Suppressor macrophage (primary cell): ENCODE data around the gene SSBP3.

Experiments used
- DNase-seq, 4 experiments: peaks; one replicate each; pipeline ENCODE4 v3.0.0-alpha.2; 2020 to 2022

The SSBP3 gene

GRCh38 chr1:54371038-54371941 is 34.9 kb downstream of the SSBP3 start:
- DNase-seq = no peak

- no peak for DNase-seq
These were observed 35.8 kb downstream of the SSBP3 start for GRCh38 chr1:54370287-54370989.

GRCh38 chr1:54367613-54368012 is 38.6 kb downstream of the SSBP3 start:
- DNase-seq = no peak

- DNase-seq = no peak
These were observed 40.3 kb downstream of the SSBP3 start for GRCh38 chr1:54365847-54366246.

GRCh38 chr1:54365398-54365797 is 40.8 kb downstream of the SSBP3 start:
- no peak for DNase-seq

GRCh38 chr1:54364995-54365394 is 41.2 kb downstream of the SSBP3 start:
- no peak for DNase-seq

GRCh38 chr1:54364582-54364981 is 41.6 kb downstream of the SSBP3 start:
- no peak for DNase-seq

- no peak for DNase-seq
These were observed 42.3 kb downstream of the SSBP3 start for GRCh38 chr1:54363925-54364324.

- DNase-seq = no peak
These were observed 43.3 kb downstream of the SSBP3 start for GRCh38 chr1:54362881-54363340.

GRCh38 chr1:54361342-54361741 is 44.9 kb downstream of the SSBP3 start:
- no peak for DNase-seq

GRCh38 chr1:54360165-54361005 is 45.8 kb downstream of the SSBP3 start:
- DNase-seq = no peak

- no peak for DNase-seq
These were observed 46.6 kb downstream of the SSBP3 start for GRCh38 chr1:54359393-54360162.

GRCh38 chr1:54358503-54359168 is 47.6 kb downstream of the SSBP3 start:
- DNase-seq = no peak

- no peak for DNase-seq
These were observed 48.2 kb downstream of the SSBP3 start for GRCh38 chr1:54357967-54358366.

GRCh38 chr1:54356680-54357147 is 49.5 kb downstream of the SSBP3 start:
- DNase-seq = peak in 3 of 4 experiments; percentile 38 to 45 (median 42)

- DNase-seq = peak; percentile 24 to 54 (median 50)
These were observed 50.1 kb downstream of the SSBP3 start for GRCh38 chr1:54355931-54356679.

- no peak for DNase-seq
These were observed 51.3 kb downstream of the SSBP3 start for GRCh38 chr1:54354899-54355298.

- no peak for DNase-seq
These were observed 52.2 kb downstream of the SSBP3 start for GRCh38 chr1:54353959-54354358.

GRCh38 chr1:54352755-54353154 is 53.4 kb downstream of the SSBP3 start:
- no peak for DNase-seq

GRCh38 chr1:54350360-54350759 is 55.8 kb downstream of the SSBP3 start:
- DNase-seq = no peak

- no peak for DNase-seq
These were observed 57.5 kb downstream of the SSBP3 start for GRCh38 chr1:54348700-54349021.
